HepG2 (cell line): ENCODE measurements around the gene SOCS7. TPM values are rescaled to one million over a fixed set of nuclear protein-coding genes. Genes with fewer than 3 reads are reported as not detected.
A peak's percentile ranks its signal among the peaks of the same experiment; 100 is the strongest.

Source experiments
- ELF1 ChIP-seq: sonication (generic); formaldehyde crosslinking; IDR thresholded peaks from 2 replicates; pipeline ENCODE4 v1.4.0; 2020; ENCODE audit warnings: missing genetic modification reagents
- GATA4 ChIP-seq: sonication (generic); IDR thresholded peaks from 2 replicates; pipeline ENCODE4 v1.6.1; 2016; ENCODE audit warnings: antibody characterized with exemption, low read depth, borderline replicate concordance
- HDAC2 ChIP-seq: sonication (generic); formaldehyde crosslinking; IDR thresholded peaks from 2 replicates; pipeline ENCODE4 v1.4.0; 2020; ENCODE audit warnings: missing genetic modification reagents
- HNF4A ChIP-seq: sonication (generic); formaldehyde crosslinking; IDR thresholded peaks from 2 replicates; pipeline ENCODE4 v1.4.0; 2020; ENCODE audit warnings: missing genetic modification reagents
- JUND ChIP-seq: sonication (generic); formaldehyde crosslinking; IDR thresholded peaks from 2 replicates; pipeline ENCODE4 v1.8.0; 2022; ENCODE audit warnings: mild to moderate bottlenecking, missing genetic modification reagents
- MYNN ChIP-seq: sonication (generic); formaldehyde crosslinking; IDR thresholded peaks from 2 replicates; pipeline ENCODE4 v1.4.0; 2020; ENCODE audit warnings: mild to moderate bottlenecking, low read depth, missing genetic modification reagents
- NFE2 ChIP-seq: sonication (generic); formaldehyde crosslinking; IDR thresholded peaks from 2 replicates; pipeline ENCODE4 v1.4.0; 2020; ENCODE audit warnings: missing genetic modification reagents
- RBAK ChIP-seq: sonication (generic); formaldehyde crosslinking; IDR thresholded peaks from 2 replicates; pipeline ENCODE4 v1.5.1; 2020; ENCODE audit warnings: mild to moderate bottlenecking, missing genetic modification reagents
- SUZ12 ChIP-seq: fragments of 150-350 bp; IDR thresholded peaks from 2 replicates; pipeline ENCODE4 v1.6.1; 2014; ENCODE audit warnings: low read depth, low read length
- ZNF317 ChIP-seq: sonication (generic); formaldehyde crosslinking; IDR thresholded peaks from 2 replicates; pipeline ENCODE4 v1.5.0; 2020; ENCODE audit warnings: mild to moderate bottlenecking, missing genetic modification reagents
- ZNF782 ChIP-seq: sonication (generic); formaldehyde crosslinking; IDR thresholded peaks from 2 replicates; pipeline ENCODE4 v1.4.0; 2020; ENCODE audit warnings: missing genetic modification reagents, mild to moderate bottlenecking, borderline replicate concordance
- polyA plus RNA-seq, 8 experiments: library from polyadenylated mRNA; depleted of rRNA in 3 of 8; stranded (reverse) in 7 of 8; unstranded in 1 of 8; fragments of >200 nt; fragmentation: Illumina TruSeq in 4 of 8; extraction: Trizol in 4 of 8; gene quantifications; 2 replicates each; pipeline versions ENCODE4 v1.2.1 to v1.2.3, GENCODE V29; 2011 to 2016; ENCODE audit warnings: low read depth in 4 of 8, missing spikeins in 1 of 8, mixed read lengths in 1 of 8; ENCODE audit not compliant: insufficient read depth in 1 of 8
- total RNA-seq, 5 experiments: library from RNA; depleted of rRNA; stranded (reverse); fragments of >200 nt; fragmentation: Illumina TruSeq; extraction: Trizol; gene quantifications; 2 replicates each; pipeline ENCODE4 v1.2.3, GENCODE V29; 2016; ENCODE audit warnings: low read depth in 1 of 5
- TF ChIP-seq, protein P1 (sequence below): sonication (generic); formaldehyde crosslinking; IDR thresholded peaks from 2 replicates; pipeline ENCODE4 v1.4.0; 2020; ENCODE audit warnings: missing genetic modification reagents, borderline replicate concordance
- TF ChIP-seq, protein P2 (sequence below): sonication (generic); formaldehyde crosslinking; IDR thresholded peaks from 2 replicates; pipeline ENCODE4 v1.4.0; 2020; ENCODE audit warnings: mild to moderate bottlenecking, missing genetic modification reagents, borderline replicate concordance
- TF ChIP-seq, protein P3 (sequence below): sonication (generic); formaldehyde crosslinking; IDR thresholded peaks from 2 replicates; pipeline ENCODE4 v1.9.0; 2021; ENCODE audit warnings: missing genetic modification reagents, mild to moderate bottlenecking, borderline replicate concordance
- TF ChIP-seq, protein P4 (sequence below): sonication (generic); formaldehyde crosslinking; IDR thresholded peaks from 2 replicates; pipeline ENCODE4 v1.4.0; 2020; ENCODE audit warnings: missing genetic modification reagents
- TF ChIP-seq, protein P5 (sequence below): sonication (generic); formaldehyde crosslinking; IDR thresholded peaks from 2 replicates; pipeline ENCODE4 v1.8.1; 2023; ENCODE audit warnings: missing genetic modification reagents, inconsistent platforms, borderline replicate concordance
- TF ChIP-seq, protein P6 (sequence below): sonication (generic); formaldehyde crosslinking; IDR thresholded peaks from 2 replicates; pipeline ENCODE4 v1.5.1; 2020; ENCODE audit warnings: missing genetic modification reagents, mild to moderate bottlenecking, borderline replicate concordance

SOCS7 gene
- total and polyA plus RNA-seq, 2 of the 13 experiments (the other 11 are each of a cell fraction or from before 2014, with no cell fraction given) = 19.2 to 24.2 TPM

DNA sequence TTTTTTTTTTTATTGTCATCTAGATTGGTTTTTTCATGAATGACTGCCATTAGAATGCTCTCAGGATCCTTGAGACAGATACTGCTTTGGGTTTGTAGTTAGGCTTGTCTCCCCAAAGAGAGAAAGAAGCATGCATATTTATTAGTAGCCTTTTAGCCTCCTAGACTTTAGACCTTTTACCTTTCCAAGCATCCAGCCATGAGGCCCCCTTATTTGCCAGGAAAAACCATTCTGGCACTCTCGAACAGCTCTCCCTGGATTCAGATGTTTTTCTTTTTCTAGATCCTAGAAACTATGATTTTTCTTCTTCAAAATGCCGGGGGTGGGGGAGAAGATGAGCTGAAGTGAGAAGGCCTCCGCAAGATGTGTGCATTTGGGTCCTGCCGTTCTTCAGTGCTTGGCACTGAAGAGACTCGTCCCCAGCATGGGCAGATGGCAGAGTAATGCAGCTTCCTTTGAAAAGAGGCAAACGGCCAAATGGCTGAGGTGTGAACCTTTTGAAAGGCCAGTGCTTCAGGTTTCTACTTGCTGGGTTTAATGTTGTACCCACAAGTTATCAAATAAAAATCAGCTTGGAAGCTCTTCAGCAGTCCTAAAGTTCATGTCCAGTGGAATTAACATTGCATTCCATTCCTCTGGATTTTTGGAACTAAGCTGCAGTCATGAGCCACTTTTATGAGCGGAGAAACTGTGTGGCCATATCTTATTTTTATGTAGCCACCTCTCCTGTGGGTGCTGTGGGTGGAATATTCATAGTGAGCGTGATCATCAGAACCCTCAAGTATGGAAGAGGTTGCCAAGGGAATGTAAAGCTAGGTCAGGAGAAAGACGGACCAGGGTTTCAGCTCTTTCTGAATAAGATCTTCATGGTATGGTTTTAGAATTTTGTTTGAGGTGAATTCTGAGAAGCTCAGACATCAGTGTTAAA lies 7.2 kb downstream of the SOCS7 start (continued):
- TF ChIP-seq NFE2 = no peak
- TF ChIP-seq, protein P1, sequence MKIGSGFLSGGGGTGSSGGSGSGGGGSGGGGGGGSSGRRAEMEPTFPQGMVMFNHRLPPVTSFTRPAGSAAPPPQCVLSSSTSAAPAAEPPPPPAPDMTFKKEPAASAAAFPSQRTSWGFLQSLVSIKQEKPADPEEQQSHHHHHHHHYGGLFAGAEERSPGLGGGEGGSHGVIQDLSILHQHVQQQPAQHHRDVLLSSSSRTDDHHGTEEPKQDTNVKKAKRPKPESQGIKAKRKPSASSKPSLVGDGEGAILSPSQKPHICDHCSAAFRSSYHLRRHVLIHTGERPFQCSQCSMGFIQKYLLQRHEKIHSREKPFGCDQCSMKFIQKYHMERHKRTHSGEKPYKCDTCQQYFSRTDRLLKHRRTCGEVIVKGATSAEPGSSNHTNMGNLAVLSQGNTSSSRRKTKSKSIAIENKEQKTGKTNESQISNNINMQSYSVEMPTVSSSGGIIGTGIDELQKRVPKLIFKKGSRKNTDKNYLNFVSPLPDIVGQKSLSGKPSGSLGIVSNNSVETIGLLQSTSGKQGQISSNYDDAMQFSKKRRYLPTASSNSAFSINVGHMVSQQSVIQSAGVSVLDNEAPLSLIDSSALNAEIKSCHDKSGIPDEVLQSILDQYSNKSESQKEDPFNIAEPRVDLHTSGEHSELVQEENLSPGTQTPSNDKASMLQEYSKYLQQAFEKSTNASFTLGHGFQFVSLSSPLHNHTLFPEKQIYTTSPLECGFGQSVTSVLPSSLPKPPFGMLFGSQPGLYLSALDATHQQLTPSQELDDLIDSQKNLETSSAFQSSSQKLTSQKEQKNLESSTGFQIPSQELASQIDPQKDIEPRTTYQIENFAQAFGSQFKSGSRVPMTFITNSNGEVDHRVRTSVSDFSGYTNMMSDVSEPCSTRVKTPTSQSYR (CRISPR knock-in tag) = no peak
- TF ChIP-seq GATA4 = no peak
- TF ChIP-seq RBAK (CRISPR knock-in tag) = no peak
- TF ChIP-seq, protein P2, sequence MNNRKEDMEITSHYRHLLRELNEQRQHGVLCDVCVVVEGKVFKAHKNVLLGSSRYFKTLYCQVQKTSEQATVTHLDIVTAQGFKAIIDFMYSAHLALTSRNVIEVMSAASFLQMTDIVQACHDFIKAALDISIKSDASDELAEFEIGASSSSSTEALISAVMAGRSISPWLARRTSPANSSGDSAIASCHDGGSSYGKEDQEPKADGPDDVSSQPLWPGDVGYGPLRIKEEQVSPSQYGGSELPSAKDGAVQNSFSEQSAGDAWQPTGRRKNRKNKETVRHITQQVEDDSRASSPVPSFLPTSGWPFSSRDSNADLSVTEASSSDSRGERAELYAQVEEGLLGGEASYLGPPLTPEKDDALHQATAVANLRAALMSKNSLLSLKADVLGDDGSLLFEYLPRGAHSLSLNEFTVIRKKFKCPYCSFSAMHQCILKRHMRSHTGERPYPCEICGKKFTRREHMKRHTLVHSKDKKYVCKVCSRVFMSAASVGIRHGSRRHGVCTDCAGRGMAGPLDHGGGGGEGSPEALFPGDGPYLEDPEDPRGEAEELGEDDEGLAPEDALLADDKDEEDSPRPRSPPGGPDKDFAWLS (CRISPR knock-in tag) = no peak
- no peak for TF ChIP-seq SUZ12
- no peak for TF ChIP-seq ZNF782 (CRISPR knock-in tag)
- TF ChIP-seq, protein P3, sequence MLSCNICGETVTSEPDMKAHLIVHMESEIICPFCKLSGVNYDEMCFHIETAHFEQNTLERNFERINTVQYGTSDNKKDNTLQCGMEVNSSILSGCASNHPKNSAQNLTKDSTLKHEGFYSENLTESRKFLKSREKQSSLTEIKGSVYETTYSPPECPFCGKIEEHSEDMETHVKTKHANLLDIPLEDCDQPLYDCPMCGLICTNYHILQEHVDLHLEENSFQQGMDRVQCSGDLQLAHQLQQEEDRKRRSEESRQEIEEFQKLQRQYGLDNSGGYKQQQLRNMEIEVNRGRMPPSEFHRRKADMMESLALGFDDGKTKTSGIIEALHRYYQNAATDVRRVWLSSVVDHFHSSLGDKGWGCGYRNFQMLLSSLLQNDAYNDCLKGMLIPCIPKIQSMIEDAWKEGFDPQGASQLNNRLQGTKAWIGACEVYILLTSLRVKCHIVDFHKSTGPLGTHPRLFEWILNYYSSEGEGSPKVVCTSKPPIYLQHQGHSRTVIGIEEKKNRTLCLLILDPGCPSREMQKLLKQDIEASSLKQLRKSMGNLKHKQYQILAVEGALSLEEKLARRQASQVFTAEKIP = no peak
- TF ChIP-seq HDAC2 (CRISPR knock-in tag) = no peak
- TF ChIP-seq JUND = no peak
- TF ChIP-seq HNF4A (CRISPR knock-in tag) = peak; percentile 52
- TF ChIP-seq MYNN = no peak
- TF ChIP-seq ZNF317 = no peak
- TF ChIP-seq, protein P4, sequence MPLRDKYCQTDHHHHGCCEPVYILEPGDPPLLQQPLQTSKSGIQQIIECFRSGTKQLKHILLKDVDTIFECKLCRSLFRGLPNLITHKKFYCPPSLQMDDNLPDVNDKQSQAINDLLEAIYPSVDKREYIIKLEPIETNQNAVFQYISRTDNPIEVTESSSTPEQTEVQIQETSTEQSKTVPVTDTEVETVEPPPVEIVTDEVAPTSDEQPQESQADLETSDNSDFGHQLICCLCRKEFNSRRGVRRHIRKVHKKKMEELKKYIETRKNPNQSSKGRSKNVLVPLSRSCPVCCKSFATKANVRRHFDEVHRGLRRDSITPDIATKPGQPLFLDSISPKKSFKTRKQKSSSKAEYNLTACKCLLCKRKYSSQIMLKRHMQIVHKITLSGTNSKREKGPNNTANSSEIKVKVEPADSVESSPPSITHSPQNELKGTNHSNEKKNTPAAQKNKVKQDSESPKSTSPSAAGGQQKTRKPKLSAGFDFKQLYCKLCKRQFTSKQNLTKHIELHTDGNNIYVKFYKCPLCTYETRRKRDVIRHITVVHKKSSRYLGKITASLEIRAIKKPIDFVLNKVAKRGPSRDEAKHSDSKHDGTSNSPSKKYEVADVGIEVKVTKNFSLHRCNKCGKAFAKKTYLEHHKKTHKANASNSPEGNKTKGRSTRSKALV = no peak
- TF ChIP-seq, protein P5, sequence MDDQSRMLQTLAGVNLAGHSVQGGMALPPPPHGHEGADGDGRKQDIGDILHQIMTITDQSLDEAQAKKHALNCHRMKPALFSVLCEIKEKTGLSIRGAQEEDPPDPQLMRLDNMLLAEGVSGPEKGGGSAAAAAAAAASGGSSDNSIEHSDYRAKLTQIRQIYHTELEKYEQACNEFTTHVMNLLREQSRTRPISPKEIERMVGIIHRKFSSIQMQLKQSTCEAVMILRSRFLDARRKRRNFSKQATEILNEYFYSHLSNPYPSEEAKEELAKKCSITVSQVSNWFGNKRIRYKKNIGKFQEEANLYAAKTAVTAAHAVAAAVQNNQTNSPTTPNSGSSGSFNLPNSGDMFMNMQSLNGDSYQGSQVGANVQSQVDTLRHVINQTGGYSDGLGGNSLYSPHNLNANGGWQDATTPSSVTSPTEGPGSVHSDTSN = no peak
- TF ChIP-seq ELF1 (CRISPR knock-in tag) = no peak
- TF ChIP-seq, protein P6, sequence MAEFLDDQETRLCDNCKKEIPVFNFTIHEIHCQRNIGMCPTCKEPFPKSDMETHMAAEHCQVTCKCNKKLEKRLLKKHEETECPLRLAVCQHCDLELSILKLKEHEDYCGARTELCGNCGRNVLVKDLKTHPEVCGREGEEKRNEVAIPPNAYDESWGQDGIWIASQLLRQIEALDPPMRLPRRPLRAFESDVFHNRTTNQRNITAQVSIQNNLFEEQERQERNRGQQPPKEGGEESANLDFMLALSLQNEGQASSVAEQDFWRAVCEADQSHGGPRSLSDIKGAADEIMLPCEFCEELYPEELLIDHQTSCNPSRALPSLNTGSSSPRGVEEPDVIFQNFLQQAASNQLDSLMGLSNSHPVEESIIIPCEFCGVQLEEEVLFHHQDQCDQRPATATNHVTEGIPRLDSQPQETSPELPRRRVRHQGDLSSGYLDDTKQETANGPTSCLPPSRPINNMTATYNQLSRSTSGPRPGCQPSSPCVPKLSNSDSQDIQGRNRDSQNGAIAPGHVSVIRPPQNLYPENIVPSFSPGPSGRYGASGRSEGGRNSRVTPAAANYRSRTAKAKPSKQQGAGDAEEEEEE (CRISPR knock-in tag) = no peak
